ENCODE data around the gene ASTN1.

Gene ASTN1

GRCh38 chr1:176843352-176844297 is 320.9 kb downstream of the ASTN1 start:
- DNase-seq (ENCODE audit: low read depth in 1 of 2, low spot score in 1 of 2) = no peak

DNA sequence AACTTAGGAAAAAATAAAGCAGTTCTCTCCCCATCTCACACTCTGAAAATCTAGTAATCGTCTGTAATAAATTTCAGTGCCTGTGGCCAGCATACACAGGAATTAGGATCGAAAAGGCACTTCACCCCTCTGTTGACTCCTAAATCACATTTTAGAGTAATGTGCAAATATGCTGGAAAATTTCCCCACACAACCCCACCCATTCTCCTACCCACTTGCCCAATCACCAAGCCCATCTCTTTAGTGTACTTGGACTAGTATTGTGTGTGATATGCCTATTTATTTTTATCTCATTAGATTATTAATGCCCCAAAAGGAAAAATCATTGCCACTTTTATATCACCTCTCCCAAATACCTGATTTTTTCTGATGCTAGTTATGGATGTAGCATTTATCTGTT is 323.3 kb downstream of the ASTN1 start:
- DNase-seq (ENCODE audit: low read depth in 1 of 2, low spot score in 1 of 2) = no peak

DNA sequence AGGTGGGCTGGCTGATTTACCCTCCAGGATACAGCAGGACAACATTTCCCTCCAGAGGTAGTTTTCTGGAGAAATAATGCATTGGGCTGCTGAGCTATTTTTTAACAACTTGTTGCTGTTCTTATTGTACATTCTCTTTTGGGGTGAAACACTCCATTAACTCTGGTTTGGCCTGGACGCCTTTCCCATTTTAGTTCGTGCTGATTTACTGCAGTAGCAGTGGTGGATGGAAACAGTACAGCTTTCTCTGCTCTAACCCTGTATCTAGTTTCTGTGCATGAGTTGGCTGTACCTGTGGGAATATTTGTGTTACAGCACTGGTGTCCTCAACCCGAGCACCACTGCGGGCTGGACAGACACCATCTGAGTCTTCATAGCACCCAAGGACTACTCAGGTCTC is 325.3 kb downstream of the ASTN1 start:
- no peak for DNase-seq (ENCODE audit: low read depth in 1 of 2, low spot score in 1 of 2)

DNA sequence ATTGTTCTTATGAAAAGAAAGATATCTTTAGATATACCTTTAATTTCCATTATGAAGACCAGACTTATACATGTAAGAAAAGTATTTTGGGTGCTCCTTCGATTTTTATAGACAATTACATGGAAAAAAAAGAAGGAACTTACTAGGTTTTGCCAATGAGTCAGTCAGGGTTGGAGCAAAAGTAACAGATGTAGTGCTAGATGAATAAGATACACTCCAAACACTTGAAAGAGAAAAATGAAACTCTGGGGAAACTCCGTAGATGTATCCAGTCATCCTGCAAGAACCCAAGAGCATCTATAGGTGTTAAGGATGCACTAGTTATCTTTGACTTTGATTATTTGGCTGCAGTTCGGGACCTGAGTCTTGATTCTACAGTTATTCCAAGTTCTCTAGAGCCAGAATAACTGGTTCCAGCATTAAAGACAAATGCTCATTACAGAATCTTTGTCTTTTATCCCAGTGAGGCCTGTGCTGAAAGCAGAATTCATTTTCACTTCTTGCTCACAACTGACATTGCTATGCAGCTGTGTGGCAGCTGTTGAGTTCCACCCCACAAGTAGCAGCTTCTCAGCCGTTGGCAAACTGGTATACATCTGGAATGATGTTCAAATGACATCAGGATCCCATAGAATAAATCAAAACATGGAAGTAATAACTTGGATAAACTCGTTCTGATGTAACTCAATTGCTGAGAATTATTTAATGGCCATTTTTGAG is 326.1 kb downstream of the ASTN1 start:
- DNase-seq (ENCODE audit: low read depth in 1 of 2, low spot score in 1 of 2) = no peak

DNA sequence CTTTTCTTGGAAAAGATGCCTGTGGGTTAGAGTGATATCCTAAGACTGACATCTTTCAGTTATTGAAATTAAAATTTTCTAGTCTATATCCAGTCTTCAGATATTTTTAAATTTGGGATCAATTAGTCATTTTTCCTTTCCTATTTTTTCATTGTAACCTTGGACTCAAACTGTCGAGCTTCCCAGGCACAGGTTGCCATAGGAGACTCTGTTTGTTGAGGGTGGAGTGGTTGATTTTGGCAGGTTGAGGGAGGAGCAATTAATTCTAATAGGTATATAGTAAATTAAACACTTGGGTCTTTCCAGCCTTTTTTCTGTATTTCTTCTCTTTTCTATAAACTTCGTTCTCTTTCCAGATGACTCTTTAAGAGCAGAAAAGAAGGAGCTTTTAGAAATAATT is 326.8 kb downstream of the ASTN1 start:
- DNase-seq (ENCODE audit: low read depth in 1 of 2, low spot score in 1 of 2) = no peak

- no peak for DNase-seq (ENCODE audit: low read depth in 1 of 2, low spot score in 1 of 2)
Measured at GRCh38 chr1:176831150-176831549, 333.4 kb downstream of the ASTN1 start.

DNA sequence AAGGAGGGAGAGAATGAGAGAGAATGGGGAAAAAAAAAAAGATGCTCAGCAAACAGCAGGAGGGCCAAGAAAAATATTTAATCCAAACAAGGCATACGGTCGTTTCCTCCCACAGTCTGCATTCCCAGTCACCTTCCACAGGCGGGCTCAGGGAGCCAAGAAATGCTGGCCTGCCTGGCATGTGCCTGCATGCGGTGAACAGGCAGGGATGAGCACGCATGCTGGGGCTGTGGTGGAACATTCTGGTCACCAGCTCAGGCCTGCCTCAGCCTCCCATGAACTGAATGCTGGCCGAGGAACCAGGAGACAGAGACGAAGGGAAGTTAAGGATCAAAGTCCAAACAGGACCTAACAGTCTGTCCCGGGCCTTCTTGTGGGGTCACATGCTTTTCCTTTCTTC is 335.3 kb downstream of the ASTN1 start:
- DNase-seq (ENCODE audit: low read depth in 1 of 2, low spot score in 1 of 2) = no peak

GRCh38 chr1:176826265-176826664 is 338.2 kb downstream of the ASTN1 start:
- no peak for DNase-seq (ENCODE audit: low read depth in 1 of 2, low spot score in 1 of 2)

- DNase-seq (ENCODE audit: low read depth in 1 of 2, low spot score in 1 of 2) = no peak
Measured at GRCh38 chr1:176820391-176821031, 344.0 kb downstream of the ASTN1 start.

- DNase-seq (ENCODE audit: low read depth in 1 of 2, low spot score in 1 of 2) = no peak
Measured at GRCh38 chr1:176816232-176816631, 348.3 kb downstream of the ASTN1 start.

- DNase-seq (ENCODE audit: low read depth in 1 of 2, low spot score in 1 of 2) = no peak
Measured at GRCh38 chr1:176815621-176816020, 348.9 kb downstream of the ASTN1 start.

DNA sequence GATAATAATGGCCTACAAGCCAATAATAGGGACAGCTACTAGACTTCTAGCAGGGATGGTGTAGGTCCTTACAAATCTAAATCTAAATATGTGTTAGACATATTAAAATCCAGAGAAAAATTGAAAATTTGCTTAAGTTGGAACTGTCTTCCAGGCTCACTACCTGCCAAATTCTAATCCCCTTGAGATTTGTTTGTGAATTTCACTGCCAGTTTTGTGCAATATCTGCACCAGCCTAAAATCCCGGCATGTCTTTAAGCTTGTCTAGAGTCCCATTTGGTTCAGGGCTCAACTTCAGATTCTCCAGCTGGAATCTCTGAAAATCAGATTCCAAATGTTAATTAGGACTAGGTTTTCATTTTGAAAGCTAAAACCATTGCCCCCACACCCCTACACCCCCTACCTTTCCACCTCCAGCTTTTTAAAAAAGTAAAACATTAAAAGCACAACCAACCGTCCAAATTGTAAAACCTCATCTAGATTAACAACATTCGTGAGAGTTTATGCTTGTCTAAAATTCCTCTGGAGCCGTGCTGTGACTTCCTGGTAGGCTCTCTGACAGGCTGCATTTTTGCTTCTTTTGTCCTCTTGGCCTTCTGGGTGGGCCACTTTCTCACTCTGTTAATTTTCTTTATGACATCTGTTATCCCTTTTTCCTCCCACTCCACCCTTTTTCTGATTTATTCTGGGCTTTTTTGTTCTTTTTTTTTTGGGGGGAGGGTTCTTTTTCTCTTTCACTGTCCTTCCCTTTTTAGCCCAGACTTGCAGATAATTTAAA is 352.8 kb downstream of the ASTN1 start:
- DNase-seq (ENCODE audit: low read depth in 1 of 2, low spot score in 1 of 2) = no peak

- no peak for DNase-seq (ENCODE audit: low read depth in 1 of 2, low spot score in 1 of 2)
Measured at GRCh38 chr1:176809292-176809691, 355.2 kb downstream of the ASTN1 start.

Measured in activated CD4-positive, alpha-beta T cell treated with anti-CD3 and anti-CD28 coated beads, Interleukin-2, amount 50 U/mL, for 24 hours (primary cell).